ENCODE results near the gene FOXP1.

GRCh38 chr3:71056327-71056726, 527.2 kb downstream of the FOXP1 start:
- TF ChIP-seq, protein P1, sequence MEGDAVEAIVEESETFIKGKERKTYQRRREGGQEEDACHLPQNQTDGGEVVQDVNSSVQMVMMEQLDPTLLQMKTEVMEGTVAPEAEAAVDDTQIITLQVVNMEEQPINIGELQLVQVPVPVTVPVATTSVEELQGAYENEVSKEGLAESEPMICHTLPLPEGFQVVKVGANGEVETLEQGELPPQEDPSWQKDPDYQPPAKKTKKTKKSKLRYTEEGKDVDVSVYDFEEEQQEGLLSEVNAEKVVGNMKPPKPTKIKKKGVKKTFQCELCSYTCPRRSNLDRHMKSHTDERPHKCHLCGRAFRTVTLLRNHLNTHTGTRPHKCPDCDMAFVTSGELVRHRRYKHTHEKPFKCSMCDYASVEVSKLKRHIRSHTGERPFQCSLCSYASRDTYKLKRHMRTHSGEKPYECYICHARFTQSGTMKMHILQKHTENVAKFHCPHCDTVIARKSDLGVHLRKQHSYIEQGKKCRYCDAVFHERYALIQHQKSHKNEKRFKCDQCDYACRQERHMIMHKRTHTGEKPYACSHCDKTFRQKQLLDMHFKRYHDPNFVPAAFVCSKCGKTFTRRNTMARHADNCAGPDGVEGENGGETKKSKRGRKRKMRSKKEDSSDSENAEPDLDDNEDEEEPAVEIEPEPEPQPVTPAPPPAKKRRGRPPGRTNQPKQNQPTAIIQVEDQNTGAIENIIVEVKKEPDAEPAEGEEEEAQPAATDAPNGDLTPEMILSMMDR (IDR thresholded peaks at IDR 0.05) = no peak
- TF ChIP-seq POLR2A (IDR thresholded peaks at IDR 0.05) = no peak

Data from breast epithelium (tissue), 3 donors.